H1 (cell line): ENCODE results near the gene KANSL3. TPM values are rescaled to one million over a fixed set of nuclear protein-coding genes. Genes with fewer than 3 reads are reported as not detected.

Experiments used
- CTCF ChIA-PET: fragments of 300-600 bp; sonication (Branson Sonifier 250); formaldehyde crosslinking; loops from one replicate; lab custom pipeline; 2021; ENCODE audit not compliant: partially characterized antibody; lab: Charles Lee
- POLR2A ChIA-PET: fragments of 300-600 bp; sonication (Branson Sonifier 250); formaldehyde crosslinking; loops from one replicate; lab custom pipeline; 2021; ENCODE audit warnings: inconsistent platforms; ENCODE audit not compliant: partially characterized antibody; lab: Charles Lee
- DNase-seq, 2 experiments: peaks; one replicate each; pipeline versions ENCODE4 v3.0.0 to v3.0.0-alpha.2; 2010 to 2022; ENCODE audit warnings: low spot score in 2 of 2, low read depth in 1 of 2, mixed read lengths in 1 of 2
- FAIRE-seq: peaks from 2 replicates; lab custom pipeline; 2011; peaks lifted over from hg19 to GRCh38; lab: Jason Lieb, UNC
- H2AFZ ChIP-seq: 2 replicates; pipeline ENCODE4 v1.8.1; 2012; ENCODE audit warnings: low read length, inconsistent platforms
- H2AK5ac ChIP-seq: 2 replicates; pipeline ENCODE4 v1.6.1; 2013; ENCODE audit warnings: low read depth, low read length
- H2BK120ac ChIP-seq: replicated peaks from 2 replicates; pipeline ENCODE3; 2013; ENCODE audit warnings: low read depth, low read length, inconsistent platforms
- H2BK12ac ChIP-seq: 2 replicates; pipeline ENCODE4 v1.6.1; 2013; ENCODE audit warnings: low read depth, low read length
- H2BK15ac ChIP-seq: 2 replicates; pipeline ENCODE4 v1.6.1; 2013; ENCODE audit warnings: low read length
- H2BK20ac ChIP-seq: 2 replicates; pipeline ENCODE4 v1.6.1; 2013; ENCODE audit warnings: low read length
- H2BK5ac ChIP-seq: 2 replicates; pipeline ENCODE4 v1.6.1; 2013; ENCODE audit warnings: low read depth, low read length
- H3K14ac ChIP-seq: 2 replicates; pipeline ENCODE4 v1.6.1; 2013; ENCODE audit warnings: inconsistent platforms; ENCODE audit not compliant: insufficient read length
- H3K18ac ChIP-seq: 2 replicates; pipeline ENCODE4 v1.6.1; 2013; ENCODE audit warnings: low read length; ENCODE audit errors: extremely low read depth
- H3K23ac ChIP-seq: 2 replicates; pipeline ENCODE4 v1.6.1; 2013; ENCODE audit warnings: inconsistent platforms; ENCODE audit not compliant: insufficient read length
- H3K23me2 ChIP-seq: 2 replicates; pipeline ENCODE4 v1.6.1; 2013; ENCODE audit warnings: low read depth, low read length
- H3K27ac ChIP-seq: 2 replicates; pipeline ENCODE4 v1.6.1; 2011; ENCODE audit warnings: low read depth, low read length, inconsistent platforms
- H3K27me3 ChIP-seq, 4 experiments: replicated peaks in 1 of 4; 1 replicate in 1 of 4; 2 replicates in 3 of 4; pipeline versions ENCODE4 v1.6.1 to v1.8.1; 2011 to 2013; ENCODE audit warnings: low read length in 3 of 4, mild to moderate bottlenecking in 3 of 4, inconsistent platforms in 2 of 4, mixed read lengths in 2 of 4, moderate library complexity in 1 of 4; ENCODE audit not compliant: control insufficient read depth in 3 of 4, insufficient read depth in 3 of 4; ENCODE audit errors: extremely low read depth in 1 of 4
- H3K36me3 ChIP-seq, 4 experiments: 2 replicates each; pipeline versions ENCODE4 v1.6.1 to v1.8.1; 2011 to 2013; ENCODE audit warnings: mild to moderate bottlenecking in 4 of 4, low read length in 3 of 4, moderate library complexity in 2 of 4, control low read depth in 1 of 4, inconsistent platforms in 1 of 4; ENCODE audit not compliant: insufficient read depth in 4 of 4, control insufficient read depth in 2 of 4
- H3K4ac ChIP-seq: replicated peaks from 2 replicates; pipeline ENCODE3; 2013; ENCODE audit warnings: low read length, low read depth, mixed read lengths, inconsistent platforms; ENCODE audit not compliant: insufficient read length
- H3K4me1 ChIP-seq, 4 experiments: replicated peaks in 1 of 4; 1 replicate in 1 of 4; 2 replicates in 3 of 4; pipeline versions ENCODE4 v1.6.1 to v1.8.1; 2011 to 2013; ENCODE audit warnings: low read length in 3 of 4, inconsistent platforms in 2 of 4, mixed read lengths in 1 of 4; ENCODE audit not compliant: insufficient read depth in 4 of 4, control insufficient read depth in 3 of 4
- H3K4me2 ChIP-seq, 2 experiments: 2 replicates each; pipeline versions ENCODE4 v1.6.1 to v1.8.1; 2011 to 2013; ENCODE audit warnings: low read depth in 2 of 2, low read length in 2 of 2, control low read depth in 1 of 2, inconsistent platforms in 1 of 2, mild to moderate bottlenecking in 1 of 2; ENCODE audit not compliant: insufficient read depth in 1 of 2
- H3K4me3 ChIP-seq, 4 experiments: fragments of 200-600, 300-600 bp in 1 of 4; sonication (generic), shearing (Covaris generic), sonication (Bioruptor Twin) in 1 of 4; 2 replicates each; pipeline versions ENCODE4 v1.5.1 to v1.8.1; 2011 to 2016; ENCODE audit warnings: low read length in 4 of 4, low read depth in 3 of 4, control low read depth in 2 of 4, inconsistent platforms in 2 of 4, mild to moderate bottlenecking in 2 of 4, mixed read lengths in 1 of 4, moderate library complexity in 1 of 4; ENCODE audit not compliant: insufficient read depth in 2 of 4; ENCODE audit errors: extremely low read depth in 1 of 4
- H3K56ac ChIP-seq: replicated peaks from 2 replicates; pipeline ENCODE3; 2013; ENCODE audit warnings: low read depth, mild to moderate bottlenecking, mixed read lengths, low read length, inconsistent platforms; ENCODE audit not compliant: insufficient read length
- H3K79me1 ChIP-seq: 2 replicates; pipeline ENCODE4 v1.6.1; 2013; ENCODE audit warnings: low read depth, low read length, control low read depth
- H3K79me2 ChIP-seq, 2 experiments: 2 replicates each; pipeline versions ENCODE4 v1.6.1 to v1.8.1; 2012 to 2013; ENCODE audit warnings: low read length in 2 of 2, mild to moderate bottlenecking in 2 of 2, inconsistent platforms in 1 of 2; ENCODE audit not compliant: insufficient read depth in 2 of 2, control insufficient read depth in 1 of 2
- H3K9ac ChIP-seq, 4 experiments: replicated peaks in 1 of 4; 1 replicate in 1 of 4; 2 replicates in 3 of 4; pipeline versions ENCODE4 v1.6.1 to v1.8.1; 2011 to 2013; ENCODE audit warnings: low read depth in 3 of 4, low read length in 3 of 4, control low read depth in 2 of 4, mild to moderate bottlenecking in 2 of 4, moderate library complexity in 2 of 4, inconsistent platforms in 1 of 4; ENCODE audit errors: extremely low read depth in 1 of 4
- H3K9me3 ChIP-seq, 2 experiments: 2 replicates each; pipeline versions ENCODE4 v1.6.1 to v1.8.1; 2012 to 2013; ENCODE audit warnings: mild to moderate bottlenecking in 2 of 2, moderate library complexity in 2 of 2, control low read depth in 1 of 2, inconsistent platforms in 1 of 2, low read depth in 1 of 2, low read length in 1 of 2, mixed read lengths in 1 of 2; ENCODE audit not compliant: insufficient read depth in 2 of 2
- H4K20me1 ChIP-seq, 2 experiments: replicated peaks in 1 of 2; 2 replicates each; pipeline versions ENCODE3 to v1.8.1; 2011 to 2013; ENCODE audit warnings: inconsistent platforms in 2 of 2, low read length in 2 of 2, mild to moderate bottlenecking in 1 of 2; ENCODE audit not compliant: insufficient read depth in 2 of 2, control insufficient read depth in 1 of 2
- H4K5ac ChIP-seq: 2 replicates; pipeline ENCODE4 v1.6.1; 2013; ENCODE audit warnings: low read length, low read depth, mixed read lengths, inconsistent platforms; ENCODE audit not compliant: insufficient read length
- H4K8ac ChIP-seq: 2 replicates; pipeline ENCODE4 v1.8.0; 2013; ENCODE audit warnings: mild to moderate bottlenecking, moderate library complexity, low read length, inconsistent platforms; ENCODE audit not compliant: insufficient read depth; ENCODE audit errors: extremely low read depth
- H4K91ac ChIP-seq: replicated peaks from 2 replicates; pipeline ENCODE3; 2013; ENCODE audit warnings: low read length, mixed read lengths, inconsistent platforms; ENCODE audit not compliant: insufficient read length
- ATF3 ChIP-seq: IDR thresholded peaks from 2 replicates; pipeline ENCODE4 v1.6.1; 2011; ENCODE audit warnings: low read depth, mild to moderate bottlenecking, low read length; ENCODE audit not compliant: insufficient read depth
- BCL11A ChIP-seq, 2 experiments: IDR thresholded peaks; one replicate each; pipeline ENCODE4 v1.6.1; 2011; ENCODE audit warnings: low read depth in 2 of 2, low read length in 2 of 2, mild to moderate bottlenecking in 2 of 2
- CHD2 ChIP-seq: IDR thresholded peaks from 2 replicates; pipeline ENCODE4 v1.6.1; 2012; ENCODE audit warnings: low read length, improper control_type of control experiment
- CTBP2 ChIP-seq: IDR thresholded peaks from 2 replicates; pipeline ENCODE4 v1.7.0; 2011; ENCODE audit warnings: borderline replicate concordance, mild to moderate bottlenecking, moderate library complexity, mixed read lengths, low read length; ENCODE audit not compliant: insufficient read depth, insufficient read length
- MAFK ChIP-seq: IDR thresholded peaks from 2 replicates; pipeline ENCODE4 v1.6.1; 2012; ENCODE audit warnings: low read depth, mild to moderate bottlenecking, improper control_type of control experiment, low read length
- PHF8 ChIP-seq: fragments of 200-600 bp; sonication (generic); conservative IDR thresholded peaks from 2 replicates; pipeline ENCODE4 v1.7.1; 2012; ENCODE audit warnings: low read depth, mild to moderate bottlenecking, inconsistent platforms, low read length, moderate library complexity
- POU5F1 ChIP-seq: IDR thresholded peaks from 2 replicates; pipeline ENCODE4 v1.6.1; 2011; ENCODE audit warnings: low read depth, mild to moderate bottlenecking, low read length, moderate library complexity
- RBBP5 ChIP-seq: IDR thresholded peaks from 2 replicates; pipeline ENCODE4 v1.7.1; 2012; ENCODE audit warnings: low read depth, mild to moderate bottlenecking, inconsistent platforms, low read length, moderate library complexity, borderline replicate concordance
- RXRA ChIP-seq: IDR thresholded peaks from 2 replicates; pipeline ENCODE4 v1.6.1; 2011; ENCODE audit warnings: low read depth, mild to moderate bottlenecking, low read length, moderate library complexity; ENCODE audit not compliant: insufficient read depth
- SP2 ChIP-seq: IDR thresholded peaks from 2 replicates; pipeline ENCODE4 v1.6.1; 2012; ENCODE audit warnings: mild to moderate bottlenecking, low read length, inconsistent platforms
- TAF7 ChIP-seq: optimal IDR thresholded peaks from 2 replicates; pipeline ENCODE3; 2011; ENCODE audit warnings: low read depth, mild to moderate bottlenecking, inconsistent platforms, low read length, moderate library complexity, borderline replicate concordance
- WGBS, 2 experiments: shearing (Covaris generic) in 1 of 2; methylation state at CpG; one replicate each; pipeline versions ENCODE4 v1.1.6 to v1.1.7; 2013 to 2015; ENCODE audit warnings: low lambda C conversion rate in 2 of 2, mixed read lengths in 2 of 2, inconsistent platforms in 1 of 2, low coverage in 1 of 2, missing lambda C conversion rate in 1 of 2; ENCODE audit not compliant: insufficient replicate concordance in 2 of 2, insufficient coverage in 1 of 2, insufficient read length in 1 of 2; ENCODE audit errors: extremely low coverage in 1 of 2, missing lambda C conversion rate in 1 of 2; 5-methylcytosine and 5-hydroxymethylcytosine counted together
- polyA plus RNA-seq, 7 experiments: library from polyadenylated mRNA; depleted of rRNA in 3 of 7; stranded (reverse) in 5 of 7; unstranded in 2 of 7; fragments of >200 nt in 5 of 7; fragments of 200-250 nt in 2 of 7; gene quantifications; 1 replicate in 5 of 7; 2 replicates in 1 of 7; 4 replicates in 1 of 7; pipeline versions ENCODE4 v1.2.1 to v1.2.3, GENCODE V29; 2011 to 2013; ENCODE audit warnings: missing spikeins in 2 of 7, mixed read lengths in 2 of 7
- total RNA-seq: library from RNA; stranded (reverse); fragmentation: NEBNext Ultra II Directional; extraction: Animal tissue kit (Norgen Biotek cat#: 25700); gene quantifications from 2 replicates; pipeline ENCODE4 v1.2.1, GENCODE V29; 2021

The KANSL3 gene
- total and polyA plus RNA-seq, 2 of the 8 experiments (the other 6 are each of a cell fraction or from before 2014, with no cell fraction given): 19.8 to 31.4 TPM

GRCh38 chr2:96636551-96637171, 1.5 kb downstream of the KANSL3 start:
- no peak overlapping the region for H3K18ac ChIP-seq
- H4K20me1 ChIP-seq: peaks cover 2 to 3% of the 10 kb centered on the region in 2 experiments
- H3K4me1 ChIP-seq: peaks cover 0 to 2% (median 0%) of the 10 kb centered on the region in 4 experiments; a peak in 2 of 7 replicates
- H4K5ac ChIP-seq: no peak overlapping the region
- peaks cover 0 to 16% (median 0%) of the 10 kb centered on the region in 4 experiments; a peak in 2 of 8 replicates for H3K36me3 ChIP-seq
- no peak overlapping the region for H2BK12ac ChIP-seq
- H2BK5ac ChIP-seq: no peak overlapping the region
- no peak overlapping the region for H3K27ac ChIP-seq
- H3K9ac ChIP-seq: no peak overlapping the region; a peak in 1 of 7 replicates
- ChIA-PET POLR2A (interaction anchor here (0.6 to 1.9 kb wide), 3 partner anchors 13 to 35 kb away, joined by 3 to 7 read pairs (median 7); no protein-coding TSS in a partner anchor), CTCF (interaction anchor here (0.9 to 1.8 kb wide), 3 partner anchors 11 to 334 kb away, joined by 3 read pairs; no protein-coding TSS in a partner anchor)
- no peak overlapping the region for H3K56ac ChIP-seq
- H3K4me3 ChIP-seq: peak overlapping the region in 3 of 4 experiments; percentile 65 to 98 (median 86); a peak in 6 of 8 replicates
- no peak overlapping the region for H2BK20ac ChIP-seq
- no peak overlapping the region for H2BK120ac ChIP-seq
- H3K79me1 ChIP-seq: peaks cover 4% of the 10 kb centered on the region
- no peak overlapping the region for H2AFZ ChIP-seq
- DNase-seq: no peak
- H2BK15ac ChIP-seq: no peak overlapping the region
- 89 to 100% methylated on average over 2 to 14 of the region's 14 CpGs for WGBS, 2 experiments
- no peak overlapping the region for H2AK5ac ChIP-seq
- no peak overlapping the region for H4K8ac ChIP-seq
- H3K23me2 ChIP-seq: peaks cover 8% of the 10 kb centered on the region; the same call in 1 of the 2 replicates
- H3K14ac ChIP-seq: no peak overlapping the region
- no peaks in the 10 kb centered on the region for H3K9me3 ChIP-seq
- H3K4ac ChIP-seq: no peak overlapping the region
- no peak overlapping the region for H3K23ac ChIP-seq
- no peak overlapping the region for H4K91ac ChIP-seq
- peak overlapping the region; percentile 78 to 86 for H3K4me2 ChIP-seq
- H3K79me2 ChIP-seq: peaks cover 0 to 28% of the 10 kb centered on the region in 2 experiments; a peak in 2 of 4 replicates
- H3K27me3 ChIP-seq: no peaks in the 10 kb centered on the region
- no peak for FAIRE-seq
- TF ChIP-seq MAFK (no peak), SP2 (no peak), BCL11A (IDR thresholded peaks at IDR 0.05; ENCODE audit: low read depth in 2 of 2, low read length in 2 of 2) (no peak), RXRA (no peak), TAF7 (no peak), CTBP2 (no peak), CHD2 (no peak), RBBP5 (no peak), PHF8 (no peak), POU5F1 (no peak), ATF3 (no peak)
